IPS DF 6.9 (cell line): Measurements from ENCODE around the gene BRMS1.
A peak's percentile ranks its signal among the peaks of the same experiment; 100 is the strongest.
"Not testable (repeated sequence)": the region's sequence is repeated elsewhere in the genome, so short reads cannot be mapped to it uniquely, and the experiment has no call there.

Source experiments
- DNase-seq: peaks from one replicate; pipeline ENCODE4 v3.0.0-alpha.2; 2013; ENCODE audit warnings: low read depth, low spot score
- H3K27ac ChIP-seq: one replicate; pipeline ENCODE4 v1.5.1; 2013; ENCODE audit warnings: low read length, control low read depth
- H3K27me3 ChIP-seq: 2 replicates; pipeline ENCODE4 v1.6.1; 2013; ENCODE audit warnings: mild to moderate bottlenecking, low read length; ENCODE audit not compliant: control insufficient read depth, insufficient read depth
- H3K36me3 ChIP-seq: 2 replicates; pipeline ENCODE4 v1.6.1; 2013; ENCODE audit warnings: low read length; ENCODE audit not compliant: control insufficient read depth, insufficient read depth
- H3K4me1 ChIP-seq: 2 replicates; pipeline ENCODE4 v1.6.1; 2013; ENCODE audit warnings: low read length; ENCODE audit not compliant: control insufficient read depth, insufficient read depth
- H3K4me3 ChIP-seq: 2 replicates; pipeline ENCODE4 v1.5.1; 2013; ENCODE audit warnings: mild to moderate bottlenecking, low read length
- H3K9me3 ChIP-seq: 2 replicates; pipeline ENCODE4 v1.6.1; 2013; ENCODE audit warnings: low read length, inconsistent platforms; ENCODE audit not compliant: control insufficient read depth, insufficient read depth
- WGBS: extraction: QIAGEN DNeasy Blood & Tissue Kit; methylation state at CpG from one replicate; pipeline ENCODE4 v1.1.7; 2013; ENCODE audit warnings: mixed read lengths, missing lambda C conversion rate; ENCODE audit not compliant: insufficient read length, insufficient coverage; 5-methylcytosine and 5-hydroxymethylcytosine counted together

Gene BRMS1

GRCh38 chr11:66313321-66314185 is 31.4 kb downstream of the BRMS1 start:
- Histone ChIP-seq H3K4me1 (peaks cover 19% of the 10 kb centered on the region), H3K9me3 (no peaks in the 10 kb centered on the region), H3K27ac (no peak overlapping the region), H3K27me3 (no peaks in the 10 kb centered on the region), H3K4me3 (peak overlapping the region; percentile 45; the same call in 1 of the 2 replicates), H3K36me3 (no peaks in the 10 kb centered on the region; the same call in 1 of the 2 replicates)
- WGBS = no CpG with 5 or more reads among the region's 38 CpGs
- DNase-seq = no peak

- Histone ChIP-seq H3K27ac (no peak overlapping the region), H3K4me3 (peak overlapping the region; percentile 56; the same call in 1 of the 2 replicates), H3K9me3 (no peaks in the 10 kb centered on the region), H3K4me1 (peaks cover 16% of the 10 kb centered on the region), H3K27me3 (no peaks in the 10 kb centered on the region), H3K36me3 (no peaks in the 10 kb centered on the region; the same call in 1 of the 2 replicates)
- no CpG with 5 or more reads among the region's 52 CpGs for WGBS
- DNase-seq = peak; percentile 96
Measured at GRCh38 chr11:66312549-66313320, 32.2 kb downstream of the BRMS1 start.

GRCh38 chr11:66311965-66312548 is 32.8 kb downstream of the BRMS1 start:
- WGBS = no CpG with 5 or more reads among the region's 44 CpGs
- H3K4me1 ChIP-seq = peaks cover 10% of the 10 kb centered on the region

GRCh38 chr11:66311470-66311964 is 33.4 kb downstream of the BRMS1 start:
- Histone ChIP-seq H3K9me3 (no peaks in the 10 kb centered on the region), H3K27ac (no peak overlapping the region), H3K36me3 (no peaks in the 10 kb centered on the region; the same call in 1 of the 2 replicates), H3K27me3 (no peaks in the 10 kb centered on the region), H3K4me3 (peak overlapping the region; percentile 56; the same call in 1 of the 2 replicates), H3K4me1 (peaks cover 7% of the 10 kb centered on the region)
- DNase-seq = no peak
- no CpG with 5 or more reads among the region's 26 CpGs for WGBS

More at GRCh38 chr11:66311965-66312548, 32.8 kb downstream of the BRMS1 start:
- no peak for DNase-seq
- peak overlapping the region; percentile 56; the same call in 1 of the 2 replicates for H3K4me3 ChIP-seq
- H3K27ac ChIP-seq = no peak overlapping the region
- no peaks in the 10 kb centered on the region for H3K27me3 ChIP-seq
- no peaks in the 10 kb centered on the region for H3K9me3 ChIP-seq
- H3K36me3 ChIP-seq = no peaks in the 10 kb centered on the region; the same call in 1 of the 2 replicates

- not testable (repeated sequence) for H3K4me1 ChIP-seq, DNase-seq, H3K36me3 ChIP-seq, H3K9me3 ChIP-seq, H3K4me3 ChIP-seq, H3K27me3 ChIP-seq, H3K27ac ChIP-seq
- WGBS = no CpG with 5 or more reads among the region's 18 CpGs
Measured at GRCh38 chr11:66310803-66311440, 34.0 kb downstream of the BRMS1 start.

GRCh38 chr11:66310324-66310723 is 34.6 kb downstream of the BRMS1 start:
- Histone ChIP-seq H3K27ac (no peak overlapping the region), H3K4me3 (no peak overlapping the region), H3K9me3 (no peaks in the 10 kb centered on the region), H3K4me1 (peaks cover 4% of the 10 kb centered on the region), H3K36me3 (no peaks in the 10 kb centered on the region), H3K27me3 (no peaks in the 10 kb centered on the region)
- DNase-seq = no peak
- WGBS = no CpG with 5 or more reads among the region's 8 CpGs

- Histone ChIP-seq H3K4me1 (peaks cover 4% of the 10 kb centered on the region; the same call in 1 of the 2 replicates), H3K4me3 (no peak overlapping the region), H3K9me3 (no peaks in the 10 kb centered on the region), H3K36me3 (no peaks in the 10 kb centered on the region), H3K27me3 (no peaks in the 10 kb centered on the region), H3K27ac (no peak overlapping the region)
- no CpG with 5 or more reads among the region's 3 CpGs for WGBS
- DNase-seq = no peak
Measured at GRCh38 chr11:66309475-66309874, 35.4 kb downstream of the BRMS1 start.

- Histone ChIP-seq H3K36me3 (no peaks in the 10 kb centered on the region), H3K4me1 (0 out of 2 replicates have a peak, but pooled peaks cover under 1% of the 10 kb centered on the region), H3K4me3 (no peak overlapping the region), H3K27me3 (no peaks in the 10 kb centered on the region), H3K9me3 (no peaks in the 10 kb centered on the region), H3K27ac (no peak overlapping the region)
- WGBS = no CpG with 5 or more reads among the region's 12 CpGs
- DNase-seq = no peak
Measured at GRCh38 chr11:66302656-66303055, 42.2 kb downstream of the BRMS1 start.

GRCh38 chr11:66299186-66299585 is 45.7 kb downstream of the BRMS1 start:
- DNase-seq = no peak
- Histone ChIP-seq H3K27ac (no peak overlapping the region), H3K4me1 (peaks cover 2% of the 10 kb centered on the region; the same call in 1 of the 2 replicates), H3K4me3 (no peak overlapping the region), H3K27me3 (no peaks in the 10 kb centered on the region), H3K36me3 (no peaks in the 10 kb centered on the region), H3K9me3 (no peaks in the 10 kb centered on the region)
- WGBS = no CpG with 5 or more reads among the region's 3 CpGs
